ENCODE results near the gene DMTF1. TPM values are rescaled to one million over a fixed set of nuclear protein-coding genes. Genes with fewer than 3 reads are reported as not detected.
"Not testable (repeated sequence)": the region's sequence is repeated elsewhere in the genome, so short reads cannot be mapped to it uniquely, and the experiment has no call there.

Gene DMTF1
- total RNA-seq, 2 experiments from 2014 or later, result 63.0 to 65.1 TPM

GRCh38 chr7:87204933-87205332 is 52.7 kb downstream of the DMTF1 start:
- Mint-ChIP-seq H3K27me3 (no peaks in the 10 kb centered on the region), H3K4me1 (ENCODE audit: low read depth) (peaks cover 77% of the 10 kb centered on the region), H3K9me3 (peaks cover 39% of the 10 kb centered on the region), H3K4me3 (no peak overlapping the region), H3K27ac (peak overlapping the region; percentile 84), H3K36me3 (ENCODE audit: low read depth) (peaks cover 88% of the 10 kb centered on the region)
- no peak for TF ChIP-seq CTCF (IDR thresholded peaks at IDR 0.05)
- no peak for ATAC-seq
- no peak for DNase-seq
- ChIA-PET POLR2A (interaction anchor here (4.4 to 4.5 kb wide), 2 partner anchors 8 to 13 kb away, joined by 38 to 50 read pairs; partner anchors contain the start of gene TMEM243), CTCF (interaction anchor here (1.1 kb wide), 1 partner anchor 9 kb away, joined by 3 read pairs; no protein-coding TSS in a partner anchor)
- intact Hi-C loops (cut with micrococcal nuclease), result no loop called here

GRCh38 chr7:87205701-87206100 is 53.4 kb downstream of the DMTF1 start:
- CTCF ChIA-PET; H3K4me3 Mint-ChIP-seq; POLR2A ChIA-PET; intact Hi-C loops (cut with micrococcal nuclease); ATAC-seq; DNase-seq; H3K27me3 Mint-ChIP-seq: not testable (repeated sequence)
- Mint-ChIP-seq H3K36me3 (ENCODE audit: low read depth) (peaks cover 87% of the 10 kb centered on the region), H3K27ac (peak overlapping the region; percentile 68), H3K4me1 (ENCODE audit: low read depth) (peaks cover 77% of the 10 kb centered on the region), H3K9me3 (peaks cover 37% of the 10 kb centered on the region)

GRCh38 chr7:87206361-87206760 is 54.1 kb downstream of the DMTF1 start:
- peak overlapping the region; percentile 60 for H3K27ac Mint-ChIP-seq

GRCh38 chr7:87209295-87209924 is 57.2 kb downstream of the DMTF1 start:
- peaks cover 80% of the 10 kb centered on the region for H3K4me1 Mint-ChIP-seq (ENCODE audit: low read depth)
- H3K4me3 Mint-ChIP-seq, result no peak overlapping the region
- ChIA-PET POLR2A (interaction anchor here (1.1 to 3.3 kb wide), 2 partner anchors 8 to 57 kb away, joined by 3 to 16 read pairs; partner anchors contain the start of gene DMTF1), CTCF (no interaction called here)
- intact Hi-C loops (cut with micrococcal nuclease), result no loop called here
- no peaks in the 10 kb centered on the region for H3K27me3 Mint-ChIP-seq
- H3K27ac Mint-ChIP-seq, result peak overlapping the region; percentile 83
- ATAC-seq, result no peak
- no peak for TF ChIP-seq CTCF (IDR thresholded peaks at IDR 0.05)
- H3K36me3 Mint-ChIP-seq (ENCODE audit: low read depth), result peaks cover 86% of the 10 kb centered on the region
- peaks cover 20% of the 10 kb centered on the region for H3K9me3 Mint-ChIP-seq
- no peak for DNase-seq

More at GRCh38 chr7:87206361-87206760, 54.1 kb downstream of the DMTF1 start:
- Mint-ChIP-seq H3K36me3 (ENCODE audit: low read depth) (peaks cover 87% of the 10 kb centered on the region), H3K27me3 (no peaks in the 10 kb centered on the region), H3K4me3 (no peak overlapping the region), H3K9me3 (peaks cover 36% of the 10 kb centered on the region), H3K4me1 (ENCODE audit: low read depth) (peaks cover 77% of the 10 kb centered on the region)
- ATAC-seq, result no peak
- DNase-seq, result no peak
- ChIA-PET CTCF (interaction anchor here (1.3 kb wide), 1 partner anchor 30 kb away, joined by 4 read pairs; no protein-coding TSS in a partner anchor), POLR2A (interaction anchor here (0.6 to 3.3 kb wide), 2 partner anchors 11 to 14 kb away, joined by 3 to 16 read pairs; no protein-coding TSS in a partner anchor)
- no peak for TF ChIP-seq CTCF (IDR thresholded peaks at IDR 0.05)
- intact Hi-C loops (cut with micrococcal nuclease), result no loop called here

GRCh38 chr7:87210506-87210905 is 58.3 kb downstream of the DMTF1 start:
- Mint-ChIP-seq H3K36me3 (ENCODE audit: low read depth) (peaks cover 84% of the 10 kb centered on the region), H3K27ac (peak overlapping the region; percentile 71), H3K4me3 (no peak overlapping the region), H3K27me3 (no peaks in the 10 kb centered on the region), H3K9me3 (peaks cover 12% of the 10 kb centered on the region), H3K4me1 (ENCODE audit: low read depth) (peaks cover 82% of the 10 kb centered on the region)
- no peak for TF ChIP-seq CTCF (IDR thresholded peaks at IDR 0.05)
- intact Hi-C loops (cut with micrococcal nuclease), result no loop called here
- ChIA-PET POLR2A (interaction anchor here (0.7 to 1.3 kb wide), 5 partner anchors 9 to 39 kb away, joined by 3 to 10 read pairs (median 4); partner anchors contain the start of gene TMEM243), CTCF (interaction anchor here (2.7 kb wide), 1 partner anchor 12 kb away, joined by 7 read pairs; no protein-coding TSS in a partner anchor)
- ATAC-seq (peak; percentile 28), DNase-seq (peak; percentile 39)

Measured in activated CD8-positive, alpha-beta T cell treated with anti-CD3 and anti-CD28 coated beads for 36 hours (primary cell).